ENCODE measurements around the gene NR1H4.
"Not testable (repeated sequence)": the region's sequence is repeated elsewhere in the genome, so short reads cannot be mapped to it uniquely, and the experiment has no call there.

The NR1H4 gene

GRCh38 chr12:100520048-100520769 lies 46.5 kb downstream of the NR1H4 start:
- no peak for DNase-seq

GRCh38 chr12:100521958-100522357 lies 48.3 kb downstream of the NR1H4 start:
- DNase-seq, result no peak

DNA sequence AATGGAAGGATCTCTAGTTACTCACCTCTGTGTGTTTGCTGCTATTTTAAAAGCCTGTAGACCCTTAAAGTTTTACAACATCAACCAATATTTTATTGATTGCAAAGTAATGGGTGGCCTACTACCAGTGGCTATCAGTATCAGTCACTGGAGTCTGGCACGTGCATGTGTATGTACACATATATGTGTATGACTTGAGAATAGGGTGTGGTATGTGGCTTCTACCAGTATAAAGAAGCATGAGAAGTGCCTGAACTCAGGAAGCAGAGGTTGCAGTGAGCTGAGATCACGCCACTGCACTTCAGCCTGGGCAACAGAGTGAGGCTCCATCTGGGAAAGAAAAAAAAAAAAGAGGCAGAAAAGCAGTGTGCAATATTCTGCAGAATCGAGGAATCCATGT lies 54.4 kb downstream of the NR1H4 start:
- DNase-seq, result no peak

DNA sequence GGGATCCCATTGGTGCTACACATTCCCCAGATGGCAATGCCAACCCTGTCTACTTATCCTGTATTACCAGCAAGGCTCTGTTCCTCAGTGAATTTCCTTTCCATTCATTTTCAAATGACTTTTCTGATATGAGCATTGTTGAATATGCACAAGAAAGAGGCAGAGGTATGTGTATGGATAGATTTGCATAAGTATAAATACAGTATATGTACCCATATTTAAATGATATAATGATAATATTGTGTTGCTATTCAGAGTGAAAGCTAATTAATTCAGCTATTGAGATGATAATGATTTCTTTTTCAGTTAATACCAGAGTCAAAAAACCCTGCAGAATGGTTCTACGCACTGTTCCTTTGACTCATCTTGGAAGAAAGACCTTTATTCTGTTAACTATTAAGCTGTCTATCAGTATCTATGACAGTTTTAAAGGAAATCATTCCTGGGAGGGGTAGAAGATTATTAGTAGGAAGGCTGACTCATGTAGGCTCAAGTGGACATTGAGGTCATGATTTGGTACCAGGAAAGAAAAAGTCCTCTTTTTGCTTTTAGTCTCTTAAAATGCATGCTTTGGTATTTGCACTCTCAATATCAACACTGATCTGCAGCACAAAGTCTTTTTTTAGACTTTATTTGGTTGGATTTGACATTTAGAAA lies 54.9 kb downstream of the NR1H4 start:
- DNase-seq, result no peak

GRCh38 chr12:100529756-100530350 lies 56.2 kb downstream of the NR1H4 start:
- DNase-seq, result no peak

DNA sequence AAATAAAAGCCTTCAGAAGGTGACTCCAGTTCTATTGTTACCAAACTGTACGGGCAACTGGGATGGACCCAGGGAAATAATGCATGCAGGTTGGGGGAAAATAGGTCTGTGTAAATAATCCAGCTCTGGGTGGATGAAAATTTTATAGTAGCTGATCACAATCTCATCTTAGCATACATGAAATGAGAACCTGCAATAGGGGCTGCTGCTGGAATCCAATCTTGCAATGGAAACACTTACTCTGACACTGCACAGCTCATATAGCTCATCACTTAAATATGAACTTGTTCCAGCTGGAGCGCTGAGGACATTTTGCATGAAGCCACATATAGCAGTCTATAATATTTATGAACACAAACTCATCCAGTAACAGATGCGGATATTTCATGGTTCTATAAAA lies 59.7 kb downstream of the NR1H4 start:
- DNase-seq, result no peak

GRCh38 chr12:100534625-100535227 lies 61.1 kb downstream of the NR1H4 start:
- no peak for DNase-seq

DNA sequence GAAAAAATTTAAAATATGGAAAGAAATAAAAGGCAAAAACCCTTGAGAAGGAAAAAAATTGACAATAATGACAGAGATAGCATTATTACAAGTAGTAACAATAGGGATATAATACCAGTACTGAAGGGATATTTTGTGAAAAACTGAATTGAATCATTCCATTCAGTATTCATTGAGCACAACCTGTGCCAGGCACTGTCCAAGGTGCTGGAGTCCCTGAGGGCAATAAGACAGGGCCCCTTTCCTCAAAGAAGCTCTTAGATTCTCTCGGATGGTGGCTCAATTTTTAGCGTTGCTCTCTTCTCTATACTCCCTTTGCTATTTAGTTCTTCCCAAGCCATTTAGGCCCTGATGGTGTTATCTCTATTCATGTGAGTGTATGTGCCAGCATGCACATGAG lies 65.5 kb downstream of the NR1H4 start:
- no peak for DNase-seq

DNA sequence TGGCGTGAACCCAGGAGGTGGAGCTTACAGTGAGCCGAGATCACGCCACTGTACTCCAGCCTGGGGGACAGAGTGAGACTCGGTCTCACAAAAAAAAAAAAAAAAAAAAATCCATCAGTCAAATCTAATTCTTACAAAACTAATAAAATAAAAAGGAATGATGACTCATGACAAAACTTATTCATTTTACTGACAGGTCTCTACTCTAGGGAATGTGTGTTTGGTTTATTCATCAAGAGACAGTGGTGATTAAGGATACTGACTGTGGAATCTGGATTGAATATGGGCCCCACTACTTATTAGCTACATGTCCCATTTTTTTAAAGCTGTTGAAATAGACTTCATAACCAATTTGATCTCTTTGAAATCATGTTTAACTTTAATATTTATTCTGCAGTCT lies 70.5 kb downstream of the NR1H4 start:
- no peak for DNase-seq

DNA sequence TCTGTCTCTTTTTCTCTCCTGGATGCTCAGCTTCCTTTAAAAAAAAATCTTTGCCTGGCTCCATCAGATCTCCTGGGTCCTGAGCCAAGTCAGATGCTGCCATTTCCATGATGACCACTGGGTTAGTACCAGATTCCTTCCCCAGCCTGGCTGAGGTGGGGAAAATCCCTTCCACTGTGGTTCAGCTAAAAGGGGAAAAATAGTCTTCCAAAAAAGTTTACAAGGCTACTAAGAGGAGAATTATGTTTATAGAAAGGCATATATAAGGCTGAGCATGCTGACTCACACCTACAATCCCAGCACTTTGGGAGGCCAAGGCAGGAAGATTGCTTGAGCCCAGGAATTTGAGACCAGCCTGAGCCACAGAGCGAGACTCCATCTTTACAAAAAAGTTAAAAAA lies 71.4 kb downstream of the NR1H4 start:
- DNase-seq, result no peak

- DNase-seq, result no peak
These were observed 80.3 kb downstream of the NR1H4 start for GRCh38 chr12:100553936-100554335.

GRCh38 chr12:100554608-100555077 lies 81.0 kb downstream of the NR1H4 start:
- DNase-seq, result no peak

- no peak for DNase-seq
These were observed 82.1 kb downstream of the NR1H4 start for GRCh38 chr12:100555722-100556121.

DNA sequence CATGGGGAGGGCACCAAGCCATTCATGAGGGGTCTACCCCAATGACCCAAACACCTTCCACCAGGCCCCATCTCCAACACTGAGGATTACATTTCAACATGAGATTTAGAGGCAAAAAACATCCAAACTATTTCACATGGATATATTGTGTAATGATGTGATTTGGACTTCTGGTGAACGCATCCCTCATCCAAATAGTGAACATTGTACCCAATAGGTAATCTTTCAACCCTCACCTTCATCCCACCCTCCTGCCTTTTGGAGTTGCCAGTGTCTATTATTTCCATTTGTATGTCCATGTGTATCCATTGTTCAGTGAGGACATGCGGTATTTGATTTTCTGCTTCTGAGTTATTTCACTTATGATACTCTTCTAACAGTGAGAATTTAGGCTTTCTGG lies 83.7 kb downstream of the NR1H4 start:
- no peak for DNase-seq

DNA sequence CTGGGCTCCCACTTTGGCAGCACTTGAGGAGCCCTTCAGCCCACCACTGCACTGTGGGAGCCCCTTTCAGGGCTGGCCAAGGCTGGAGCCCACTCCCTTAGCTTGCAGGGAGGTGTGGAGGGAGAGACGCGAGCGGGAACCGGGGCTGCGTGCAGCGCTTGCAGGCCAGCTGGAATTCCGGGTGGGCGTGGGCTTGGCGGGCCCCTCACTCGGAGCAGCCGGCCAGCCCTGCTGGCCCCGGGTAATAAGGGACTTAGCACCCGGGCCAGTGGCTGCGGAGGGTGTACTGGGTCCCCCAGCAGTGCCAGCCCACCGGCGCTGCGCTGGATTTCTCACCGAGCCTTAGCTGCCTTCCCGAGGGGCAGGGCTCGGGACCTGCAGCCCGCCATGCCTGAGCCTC lies 85.6 kb downstream of the NR1H4 start:
- DNase-seq, result not testable (repeated sequence)

DNA sequence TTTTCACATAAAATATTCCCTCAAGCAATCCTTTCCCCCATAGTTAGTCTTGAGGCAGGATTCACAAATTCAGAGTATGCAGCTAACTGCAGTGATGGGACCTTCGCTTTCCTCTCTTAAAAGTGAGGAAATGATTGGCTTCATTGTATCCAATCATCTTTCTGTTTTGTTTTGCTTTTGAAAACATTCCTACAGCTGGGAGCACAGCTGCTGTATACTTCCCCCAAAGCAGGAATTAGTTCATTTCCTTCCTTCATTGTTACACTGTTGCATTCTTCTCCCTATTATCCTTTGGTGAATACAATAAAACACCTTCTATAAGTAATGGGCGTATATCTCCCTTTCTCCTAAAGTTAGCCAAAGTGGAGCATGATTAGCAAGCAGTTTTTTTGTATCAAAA lies 90.4 kb downstream of the NR1H4 start:
- no peak for DNase-seq

DNA sequence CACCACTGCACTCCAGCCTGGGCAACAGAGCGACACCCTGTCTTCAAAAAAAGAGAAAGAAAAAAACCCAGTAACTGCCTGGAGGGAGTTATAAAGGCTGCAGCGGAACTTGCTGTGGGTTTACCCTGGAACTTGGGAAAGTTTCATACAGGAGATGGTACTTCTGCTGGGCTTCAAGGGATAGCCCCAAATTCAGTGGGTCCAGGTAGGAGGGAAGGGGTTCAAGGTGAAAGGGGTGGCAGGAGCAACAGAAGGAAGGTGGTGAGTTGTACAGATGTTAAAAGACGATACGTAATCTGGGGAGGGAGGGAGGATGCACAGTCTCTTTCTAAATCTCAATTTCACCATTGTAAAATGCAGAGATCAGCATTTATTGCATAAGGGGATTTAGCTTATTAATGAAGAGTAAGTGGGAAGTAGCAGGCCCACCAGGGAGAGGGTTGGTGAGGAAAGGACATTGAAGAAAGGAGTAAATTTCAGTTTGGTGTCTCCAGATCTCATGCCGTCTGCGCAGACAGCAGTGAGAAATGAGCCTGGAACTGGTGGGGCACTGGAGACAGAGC lies 91.3 kb downstream of the NR1H4 start:
- no peak for DNase-seq

GRCh38 chr12:100565987-100566545 lies 92.4 kb downstream of the NR1H4 start:
- DNase-seq, result no peak

GRCh38 chr12:100566887-100567637 lies 93.4 kb downstream of the NR1H4 start:
- DNase-seq, result no peak

- no peak for DNase-seq
These were observed 94.3 kb downstream of the NR1H4 start for GRCh38 chr12:100567945-100568344.

DNA sequence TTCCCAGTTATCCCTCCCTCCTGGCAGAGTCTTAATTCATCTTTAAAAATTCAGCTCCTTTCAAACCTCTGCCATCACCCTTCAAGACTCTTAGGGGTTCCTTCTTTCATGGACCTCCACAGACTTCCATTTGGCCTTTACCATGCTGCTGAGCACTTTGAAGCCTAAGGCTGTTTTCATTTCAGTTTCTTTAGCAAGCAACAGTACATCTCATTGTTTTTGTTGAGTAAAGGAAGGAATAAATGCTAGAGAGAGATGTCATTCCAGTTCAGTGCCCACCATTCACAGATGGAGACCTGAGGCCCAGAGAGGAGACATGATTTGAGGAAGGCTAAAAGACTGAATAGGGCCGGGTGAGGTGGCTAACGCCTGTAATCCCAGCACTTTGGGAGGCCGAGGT lies 98.5 kb downstream of the NR1H4 start:
- no peak for DNase-seq

Measured in GOT3 (cell line).